ENCODE data around the gene NTN4. TPM values are rescaled to one million over a fixed set of nuclear protein-coding genes. Genes with fewer than 3 reads are reported as not detected.
"Not testable (repeated sequence)": the region's sequence is repeated elsewhere in the genome, so short reads cannot be mapped to it uniquely, and the experiment has no call there.

Gene NTN4
- total RNA-seq, 1 donor from 2014 or later: 211 TPM

DNA sequence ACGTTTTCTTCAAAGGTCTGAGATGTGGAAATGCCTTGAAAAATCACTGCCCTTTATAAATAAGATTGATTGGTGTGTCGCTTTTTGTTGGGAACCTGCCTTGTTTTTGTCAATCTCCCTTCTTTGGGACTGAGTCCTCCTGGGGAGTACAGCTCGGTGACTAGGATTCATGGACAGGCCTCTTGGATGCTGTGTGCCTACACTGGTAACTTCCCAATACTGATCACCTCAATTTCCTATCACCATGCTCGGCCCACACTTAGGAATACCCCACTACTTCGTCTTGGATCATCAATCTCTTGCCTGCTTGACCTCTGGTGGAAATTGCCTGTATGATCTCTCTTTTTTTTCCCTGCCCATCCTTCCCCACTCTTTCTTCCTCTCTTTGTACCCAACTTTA lies 34.2 kb downstream of the NTN4 start:
- DNase-seq (ENCODE audit: extremely low read depth, low read depth, low spot score): no peak

DNA sequence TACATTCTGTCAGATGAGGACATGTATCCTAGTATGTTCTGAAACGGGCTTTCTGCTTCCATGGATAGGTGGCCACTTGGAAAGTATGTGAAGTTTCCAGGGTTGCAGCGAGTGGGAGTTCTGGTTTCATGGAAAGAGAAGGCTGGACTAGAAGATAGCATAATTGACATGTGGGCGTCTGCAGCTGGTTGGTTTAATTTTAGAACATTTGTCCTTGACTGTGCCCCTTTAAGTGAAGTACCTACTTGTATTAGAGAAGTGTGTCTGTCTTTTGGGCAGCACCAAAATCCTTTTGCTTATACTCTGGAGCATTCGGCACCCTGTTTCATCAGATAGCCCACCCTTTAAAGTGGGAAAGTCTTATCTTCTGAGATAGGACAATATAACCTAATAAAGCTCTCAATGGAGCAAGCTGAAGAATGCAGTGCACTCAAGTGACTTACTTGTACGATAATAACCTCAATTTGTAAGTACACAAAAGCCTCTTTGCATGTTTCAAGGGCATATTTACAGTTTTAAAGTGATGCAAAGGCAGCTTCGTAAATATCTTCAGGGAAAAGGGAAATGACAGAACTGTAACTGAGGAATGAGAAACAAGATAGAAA lies 35.2 kb downstream of the NTN4 start:
- DNase-seq (ENCODE audit: extremely low read depth, low read depth, low spot score): no peak

DNA sequence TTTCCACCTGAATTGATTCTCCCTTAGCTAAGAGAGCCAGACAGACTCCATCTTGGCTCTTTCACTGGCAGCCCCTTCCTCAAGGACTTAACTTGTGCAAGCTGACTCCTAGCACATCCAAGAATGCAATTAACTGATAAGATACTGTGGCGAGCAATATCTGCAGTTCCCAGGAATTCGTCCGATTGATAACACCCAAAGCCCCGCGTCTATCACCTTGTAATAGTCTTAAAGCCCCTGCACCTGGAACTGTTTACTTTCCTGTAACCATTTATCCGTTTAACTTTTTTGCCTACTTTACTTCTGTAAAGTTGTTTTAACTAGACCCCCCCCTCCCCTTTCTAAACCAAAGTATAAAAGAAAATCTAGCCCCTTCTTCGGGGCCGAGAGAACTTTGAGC lies 44.5 kb downstream of the NTN4 start:
- DNase-seq (ENCODE audit: extremely low read depth, low read depth, low spot score): not testable (repeated sequence)

DNA sequence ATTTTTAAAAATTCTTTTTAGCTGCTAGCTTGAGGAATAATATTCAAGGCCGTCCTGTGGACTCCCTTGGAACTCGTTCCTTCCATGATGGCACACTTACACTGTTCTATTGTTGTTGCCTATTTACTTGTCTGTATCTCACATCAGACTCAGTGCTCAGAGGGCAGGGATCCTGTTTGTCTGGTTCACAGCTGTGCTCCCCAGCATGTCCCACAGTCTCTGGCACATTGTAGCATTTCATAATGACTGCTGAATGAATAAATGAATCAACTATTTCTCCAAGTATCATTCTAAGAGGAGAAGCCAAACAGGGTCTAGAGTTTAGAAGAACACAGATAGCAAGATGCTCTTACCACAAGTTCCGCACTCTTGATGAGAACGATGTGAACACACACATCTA lies 48.0 kb downstream of the NTN4 start:
- no peak for DNase-seq (ENCODE audit: extremely low read depth, low read depth, low spot score)

DNA sequence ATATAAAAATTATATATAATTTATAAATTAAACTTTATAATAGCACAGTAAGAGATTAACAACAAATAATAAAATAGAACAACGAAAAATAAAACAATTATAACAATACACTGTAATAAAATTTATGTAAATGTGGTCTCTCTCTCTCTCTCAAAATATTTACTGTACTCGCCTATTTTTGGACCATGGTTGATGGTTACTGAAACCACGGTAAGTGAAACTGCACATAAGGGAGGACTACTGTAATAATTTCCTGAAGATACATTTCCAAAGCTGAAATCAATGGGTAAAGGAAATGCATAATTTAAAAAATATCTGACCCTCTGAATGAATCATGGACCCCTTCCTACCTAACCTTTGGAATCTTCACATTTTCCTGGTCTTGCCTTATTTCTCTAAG lies 48.9 kb downstream of the NTN4 start:
- no peak for DNase-seq (ENCODE audit: extremely low read depth, low read depth, low spot score)

DNA sequence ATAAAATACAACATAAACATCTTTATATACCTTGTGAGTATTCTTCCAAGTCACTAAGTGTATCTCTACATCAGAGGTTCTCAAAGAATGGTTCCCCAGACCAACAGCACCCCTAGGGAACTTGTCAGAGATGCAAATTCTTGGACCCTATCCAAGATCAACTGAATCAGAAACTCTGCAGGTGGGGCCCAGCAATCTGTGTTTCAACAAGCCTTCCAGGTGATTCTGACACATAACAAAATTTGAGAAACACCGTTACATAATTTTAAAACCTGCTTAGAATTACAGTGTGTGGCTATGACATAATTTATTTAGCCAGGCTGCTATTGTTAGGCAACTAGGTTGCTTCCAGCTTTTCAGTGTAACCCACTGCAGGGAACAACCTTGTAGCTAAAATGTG lies 49.8 kb downstream of the NTN4 start:
- DNase-seq (ENCODE audit: extremely low read depth, low read depth, low spot score): no peak

DNA sequence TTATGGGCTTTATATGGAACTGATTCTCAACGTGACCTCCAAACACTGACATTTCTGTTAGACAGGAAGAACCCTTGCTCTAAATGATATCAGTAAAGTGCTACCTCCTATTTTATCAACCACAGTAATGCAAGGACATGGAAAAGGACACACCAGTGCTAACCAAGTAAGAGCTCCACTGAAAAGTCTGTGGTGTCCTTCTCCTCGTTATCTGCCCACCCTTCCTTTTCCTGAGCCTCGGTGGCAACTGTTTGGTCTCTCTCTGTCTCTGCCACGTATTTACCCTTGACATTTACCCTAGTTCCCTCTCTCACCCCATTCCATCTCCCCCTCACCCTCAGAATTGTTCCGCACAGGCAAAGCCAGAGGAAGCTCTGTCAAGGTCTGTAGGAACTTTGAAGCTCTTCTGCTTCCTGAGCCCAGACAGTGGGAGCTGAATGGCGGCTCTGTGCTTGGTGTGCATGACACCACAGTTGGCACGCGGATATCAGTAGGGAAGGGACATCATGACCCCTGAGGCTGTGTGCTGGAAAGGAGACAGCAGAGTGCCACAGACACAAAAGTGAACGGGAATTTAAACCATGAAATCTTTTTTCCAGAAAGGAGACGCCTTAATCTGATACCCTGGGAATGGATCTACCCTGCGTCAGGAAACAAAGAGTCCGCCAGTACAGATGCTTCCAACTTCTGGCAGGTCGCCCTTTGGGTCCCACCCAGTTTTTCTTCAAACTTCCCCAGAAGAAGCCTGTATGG lies 50.8 kb downstream of the NTN4 start:
- no peak for DNase-seq (ENCODE audit: extremely low read depth, low read depth, low spot score)

DNA sequence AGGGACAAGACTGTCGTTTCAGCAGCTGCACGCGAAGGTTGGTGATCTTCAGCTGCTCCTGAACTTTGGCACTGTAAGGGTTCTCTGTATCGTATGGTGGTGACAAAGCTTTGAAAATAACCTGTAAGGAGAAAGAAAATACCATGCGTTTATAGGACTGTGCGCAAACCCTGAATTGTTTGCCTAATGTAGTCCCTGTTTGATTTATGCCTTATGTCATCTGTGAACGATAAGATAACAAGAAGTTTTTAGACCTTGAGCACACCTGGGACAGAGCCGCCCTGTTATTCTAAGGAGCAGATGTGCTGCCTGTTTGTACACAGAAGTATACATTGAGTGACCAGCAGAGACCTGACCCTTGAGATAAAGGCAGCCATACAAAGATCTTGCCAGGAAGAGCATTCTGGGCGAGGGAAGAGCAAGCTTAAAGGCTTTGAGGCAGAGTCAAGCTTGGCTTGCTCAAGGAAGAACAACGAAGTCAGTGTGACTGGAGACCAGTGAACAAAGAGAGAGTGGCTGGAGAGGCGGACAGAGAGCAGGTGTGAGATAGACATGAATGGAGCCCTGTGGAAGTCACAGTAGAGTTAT lies 52.4 kb downstream of the NTN4 start:
- DNase-seq (ENCODE audit: extremely low read depth, low read depth, low spot score): no peak

DNA sequence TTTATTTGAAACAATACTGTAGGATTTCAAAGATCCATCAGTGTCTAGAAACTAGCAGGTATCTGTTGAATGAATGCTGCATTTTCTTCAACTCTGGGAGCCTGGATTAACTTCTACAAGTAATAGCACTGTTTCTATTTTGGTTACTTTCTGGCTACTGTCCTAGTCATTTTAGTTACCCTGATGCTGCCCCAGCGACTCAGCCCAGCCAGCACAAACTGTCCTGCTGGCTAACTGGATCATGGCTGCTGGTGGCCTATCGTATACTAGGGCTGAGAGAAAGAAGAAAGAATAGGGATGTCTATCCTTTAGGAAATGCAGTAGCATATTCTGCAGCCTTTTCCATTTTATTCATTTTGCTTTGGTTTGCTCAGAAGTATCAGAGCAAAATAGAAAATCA lies 53.9 kb downstream of the NTN4 start:
- DNase-seq (ENCODE audit: extremely low read depth, low read depth, low spot score): no peak

DNA sequence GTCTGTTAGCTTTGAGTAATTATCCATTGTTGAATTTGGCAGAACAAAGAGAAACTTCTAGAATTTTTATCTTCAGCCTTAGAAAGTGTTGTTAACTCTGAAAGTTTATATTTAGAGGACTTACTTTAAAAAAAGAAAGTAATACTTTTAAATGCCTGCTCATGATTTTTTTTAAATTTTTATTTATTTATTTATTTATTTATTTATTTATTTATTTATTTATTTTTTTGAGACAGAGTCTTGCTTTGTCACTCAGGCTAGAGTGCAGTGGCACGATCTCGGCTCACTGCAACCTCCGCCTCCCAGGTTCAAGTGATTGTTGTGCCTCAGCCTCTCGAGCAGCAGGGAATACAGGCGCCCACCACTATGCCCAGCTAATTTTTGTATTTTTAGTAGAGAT lies 54.8 kb downstream of the NTN4 start:
- DNase-seq (ENCODE audit: extremely low read depth, low read depth, low spot score): not testable (repeated sequence)

DNA sequence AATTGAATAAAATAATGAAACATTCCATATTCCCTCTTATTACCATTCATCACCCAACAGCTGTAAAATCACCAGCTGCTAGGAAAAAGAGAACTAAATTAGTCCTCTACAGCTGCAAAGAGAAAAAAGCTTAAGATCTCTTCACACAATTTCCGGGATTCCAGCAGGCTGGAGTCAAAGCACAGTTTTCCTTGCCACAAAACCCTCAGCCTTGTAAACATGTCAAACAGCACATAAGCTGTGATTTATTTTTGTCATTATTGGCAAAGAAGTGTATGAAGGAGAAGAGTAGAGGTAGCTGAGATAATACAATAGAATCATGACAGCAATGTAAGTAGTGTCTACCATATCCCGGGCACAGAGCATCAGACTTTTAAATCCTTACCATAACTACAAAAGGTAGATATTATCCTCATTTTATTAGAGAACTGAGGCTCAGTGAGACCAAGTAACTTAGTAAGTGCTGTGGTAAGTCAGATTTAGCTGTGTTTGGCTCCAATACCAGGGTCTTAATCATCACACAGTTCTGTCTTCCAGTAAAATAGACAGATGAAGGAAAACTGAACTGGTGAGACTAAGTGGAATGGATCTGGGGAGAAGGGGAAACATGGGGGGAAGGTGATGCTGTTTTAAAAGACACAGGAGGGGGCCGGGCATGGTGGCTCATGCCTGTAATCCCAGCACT lies 57.3 kb downstream of the NTN4 start:
- DNase-seq (ENCODE audit: extremely low read depth, low read depth, low spot score): no peak

DNA sequence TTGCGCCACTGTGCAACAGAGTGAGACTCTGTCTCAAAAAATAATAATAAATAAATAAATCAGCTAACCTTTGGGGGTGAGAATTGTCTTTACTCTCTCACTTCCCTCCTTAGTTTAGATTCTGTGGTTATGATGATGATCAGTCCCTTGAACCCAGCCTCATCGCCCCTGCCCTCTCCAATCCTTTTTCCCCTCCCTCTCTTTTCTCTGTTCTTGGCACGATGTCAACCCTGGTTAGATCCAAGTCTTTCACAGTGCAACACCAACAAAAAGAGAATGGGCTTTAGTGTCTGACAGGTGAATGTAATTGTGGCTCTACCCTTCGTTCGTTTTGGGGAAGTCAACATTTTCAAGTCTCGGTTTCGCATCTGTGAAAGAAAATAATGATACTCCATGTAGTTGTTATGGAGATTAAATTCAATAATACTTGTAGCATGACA lies 59.0 kb downstream of the NTN4 start:
- DNase-seq (ENCODE audit: extremely low read depth, low read depth, low spot score): no peak

DNA sequence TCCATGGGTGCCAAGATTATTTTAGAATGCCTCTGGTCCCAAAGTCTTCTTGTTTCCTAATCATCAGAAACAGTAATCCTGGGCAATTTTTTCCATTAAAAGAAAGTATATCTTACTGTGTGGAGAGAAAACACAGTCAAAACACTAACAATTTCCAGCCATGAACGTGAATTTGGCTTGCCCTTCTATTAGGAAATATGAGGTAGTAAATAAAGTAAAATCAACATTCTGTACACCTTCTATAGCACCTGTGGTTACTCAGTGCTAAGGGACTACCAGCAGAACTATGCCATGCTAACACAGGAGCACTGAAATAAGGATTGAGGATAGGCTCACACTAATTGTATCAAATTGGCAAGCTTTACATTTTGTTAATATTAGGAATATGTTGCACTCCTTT lies 60.1 kb downstream of the NTN4 start:
- DNase-seq (ENCODE audit: extremely low read depth, low read depth, low spot score): no peak

DNA sequence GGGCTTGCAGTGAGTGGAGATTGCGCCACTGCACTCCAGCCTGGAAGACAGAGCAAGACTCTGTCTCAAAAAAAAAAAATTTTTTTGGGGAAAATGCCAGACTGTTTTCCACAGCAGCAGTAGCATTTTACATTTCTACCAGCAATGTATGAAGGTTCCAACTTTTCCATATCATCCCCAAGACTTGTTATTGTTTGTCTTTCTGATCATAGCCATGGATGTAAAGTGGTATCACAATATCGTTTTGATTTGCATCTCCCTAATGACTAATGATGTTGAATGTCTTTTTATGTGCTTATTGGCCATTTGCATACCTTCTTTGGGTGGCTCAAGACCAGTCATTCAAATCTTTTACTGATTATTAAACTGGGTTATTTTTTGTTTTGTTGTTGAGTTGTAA lies 63.7 kb downstream of the NTN4 start:
- no peak for DNase-seq (ENCODE audit: extremely low read depth, low read depth, low spot score)

DNA sequence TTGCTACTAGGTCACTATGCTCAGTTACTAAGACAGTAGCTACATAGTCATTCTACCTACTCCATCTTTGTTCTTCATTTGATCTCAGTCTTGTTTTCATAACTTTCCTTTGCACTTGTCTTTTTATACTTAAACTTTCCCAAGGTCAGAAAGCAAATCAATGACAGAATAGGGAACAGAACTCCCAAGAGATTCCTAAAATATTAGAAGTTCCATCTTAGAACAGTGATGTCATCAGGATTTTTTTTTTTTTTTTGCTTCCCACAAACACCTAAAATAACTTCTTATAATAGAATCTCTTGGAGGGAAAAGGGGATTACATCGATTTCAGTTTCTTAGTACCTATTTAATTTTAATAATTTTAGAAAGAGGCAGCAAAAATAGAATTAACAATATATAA lies 65.8 kb downstream of the NTN4 start:
- no peak for DNase-seq (ENCODE audit: extremely low read depth, low read depth, low spot score)

DNA sequence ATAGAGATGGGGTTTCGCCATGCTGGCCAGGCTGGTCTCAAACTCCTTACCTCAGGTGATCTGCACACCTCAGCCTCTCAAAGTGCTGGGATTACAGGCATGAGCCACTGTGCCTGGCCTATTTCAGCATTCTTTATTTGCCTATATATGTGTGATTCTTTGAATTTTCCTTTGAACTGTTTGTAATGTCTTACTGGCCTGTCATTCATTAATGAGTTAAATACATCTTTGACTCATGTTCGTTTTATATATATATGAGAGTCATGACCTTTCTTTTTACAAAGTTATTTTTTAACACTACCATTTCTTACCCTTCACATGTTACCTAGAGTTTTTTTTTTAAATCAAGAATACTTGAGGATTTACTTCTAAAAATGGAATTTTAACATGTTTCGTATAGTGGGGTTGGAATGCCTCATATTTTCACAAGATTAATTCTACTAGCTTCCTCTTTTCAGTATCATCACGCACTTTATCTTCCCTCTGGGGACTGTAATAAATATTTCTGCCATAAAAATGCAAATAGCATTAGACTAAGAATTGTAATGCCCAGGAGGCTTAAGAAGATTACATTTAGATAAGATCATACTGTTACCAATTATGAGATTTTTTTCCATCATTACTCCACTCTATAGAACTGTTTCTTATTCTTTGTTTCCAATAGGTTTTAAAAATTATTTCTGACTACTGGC lies 66.7 kb downstream of the NTN4 start:
- DNase-seq (ENCODE audit: extremely low read depth, low read depth, low spot score): no peak

DNA sequence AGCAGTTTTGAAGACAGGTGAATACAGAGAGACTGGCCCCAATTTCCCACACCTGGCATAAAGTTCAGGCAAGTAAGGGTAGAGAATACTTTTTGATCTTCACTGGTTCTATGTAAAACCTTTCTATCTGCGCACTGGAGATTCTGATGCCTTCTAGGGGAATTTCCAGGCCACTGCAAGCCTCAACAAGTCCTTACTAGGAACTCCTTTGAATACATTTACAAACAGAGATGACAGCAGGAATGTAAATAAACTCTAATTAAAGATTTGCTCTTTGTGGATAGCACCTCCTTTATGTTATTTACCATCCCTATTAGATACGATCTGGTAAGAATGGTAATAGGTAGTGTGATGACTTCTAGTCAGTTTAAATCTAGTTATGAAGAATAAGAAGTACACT lies 69.2 kb downstream of the NTN4 start:
- DNase-seq (ENCODE audit: extremely low read depth, low read depth, low spot score): no peak

DNA sequence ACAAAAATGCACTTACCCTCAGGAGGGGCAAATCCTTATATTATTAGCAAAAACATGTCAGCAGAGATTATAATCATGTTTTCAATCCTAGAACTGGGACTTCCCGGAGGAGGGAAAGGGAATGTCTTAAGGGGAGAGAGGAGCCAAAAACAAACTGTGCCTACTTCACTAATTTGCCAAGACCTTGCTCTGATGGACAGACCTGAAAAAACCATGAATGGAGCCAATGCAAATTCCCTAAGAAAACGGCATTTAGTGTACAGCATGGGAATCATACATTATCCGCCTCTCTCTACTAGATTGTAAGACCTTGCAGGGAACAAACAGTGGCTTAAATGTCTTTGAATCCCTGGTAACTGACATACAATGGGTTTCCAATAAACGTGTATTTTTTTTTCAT lies 70.4 kb downstream of the NTN4 start:
- no peak for DNase-seq (ENCODE audit: extremely low read depth, low read depth, low spot score)

DNA sequence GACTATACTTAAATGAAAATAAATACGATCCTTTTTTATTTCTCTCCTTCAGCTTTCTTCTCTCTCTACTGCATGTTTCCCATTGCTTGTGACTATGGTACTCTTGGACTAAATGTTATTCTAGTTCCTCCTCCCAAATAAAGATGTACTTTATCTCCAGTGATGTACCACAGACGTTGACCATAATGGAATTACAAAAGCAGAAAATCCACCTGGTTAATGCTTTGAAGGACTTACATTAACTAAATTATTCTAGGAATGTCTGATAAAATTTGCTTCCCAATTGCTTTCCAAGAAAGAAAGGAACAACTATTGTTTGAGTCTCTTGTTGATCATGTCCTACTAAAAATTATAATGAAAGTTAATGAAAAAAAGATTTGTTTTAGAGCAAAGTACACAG lies 71.8 kb downstream of the NTN4 start:
- no peak for DNase-seq (ENCODE audit: extremely low read depth, low read depth, low spot score)

DNA sequence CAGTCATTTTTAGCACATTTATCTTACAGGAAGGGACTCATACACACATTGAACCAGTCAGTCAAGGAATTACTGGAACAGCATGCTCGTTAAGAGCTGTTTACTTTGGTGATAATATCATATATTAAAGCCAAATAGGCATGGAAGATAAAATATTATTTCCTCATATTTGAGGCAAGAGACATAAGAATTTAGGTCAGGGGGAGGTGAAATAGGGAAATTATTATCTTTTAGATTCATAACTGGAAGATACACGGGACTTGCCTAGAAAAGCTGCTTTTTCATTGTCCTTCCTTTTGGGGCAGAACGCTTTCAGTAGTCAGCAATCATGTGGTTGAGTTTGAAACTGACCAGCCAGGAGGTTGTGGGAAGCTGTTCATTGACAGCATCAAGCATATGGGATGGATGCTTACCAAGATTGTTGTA lies 72.5 kb downstream of the NTN4 start:
- no peak for DNase-seq (ENCODE audit: extremely low read depth, low read depth, low spot score)

DNA sequence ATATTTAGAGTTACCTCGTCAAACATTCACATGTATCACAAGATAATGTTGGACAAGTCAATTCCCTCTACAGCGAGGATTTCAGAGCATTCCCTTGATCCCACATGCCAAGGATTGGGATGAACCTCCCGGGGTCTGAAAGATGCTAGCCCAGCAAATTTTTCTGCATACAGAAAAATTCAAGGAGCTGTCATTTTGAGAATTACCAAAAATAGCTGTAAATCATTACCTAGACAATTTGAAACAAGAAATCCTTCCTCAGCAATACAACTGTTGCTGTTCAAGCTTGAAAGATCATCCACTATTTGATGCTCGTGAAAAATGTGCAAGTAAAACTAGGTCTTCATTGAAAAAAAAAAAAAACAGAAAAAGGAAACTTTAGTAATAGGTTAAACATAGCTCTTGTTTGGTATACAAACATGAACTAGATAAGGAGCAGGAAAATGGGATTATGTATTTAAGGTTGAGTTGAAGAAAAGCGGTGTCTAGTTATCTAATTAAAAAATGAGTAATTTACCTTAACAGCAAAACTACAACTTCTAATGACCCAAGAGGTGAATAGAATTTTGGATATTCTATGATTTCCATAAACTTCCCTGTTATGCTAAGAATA lies 73.1 kb downstream of the NTN4 start:
- no peak for DNase-seq (ENCODE audit: extremely low read depth, low read depth, low spot score)
